HUDEP-2 (cell line): ENCODE results near the gene KCNIP3.
"Not testable (repeated sequence)": the region's sequence is repeated elsewhere in the genome, so short reads cannot be mapped to it uniquely, and the experiment has no call there.

Experiments
- DNase-seq, 76 experiments: peaks; one replicate each; lab custom pipeline; 2025; ENCODE audit not compliant: unreplicated experiment in 76 of 76; lab: John Stamatoyannopoulos, UW

The KCNIP3 gene

GRCh38 chr2:95399061-95399460 is 101.9 kb downstream of the KCNIP3 start:
- no peak for DNase-seq

DNA sequence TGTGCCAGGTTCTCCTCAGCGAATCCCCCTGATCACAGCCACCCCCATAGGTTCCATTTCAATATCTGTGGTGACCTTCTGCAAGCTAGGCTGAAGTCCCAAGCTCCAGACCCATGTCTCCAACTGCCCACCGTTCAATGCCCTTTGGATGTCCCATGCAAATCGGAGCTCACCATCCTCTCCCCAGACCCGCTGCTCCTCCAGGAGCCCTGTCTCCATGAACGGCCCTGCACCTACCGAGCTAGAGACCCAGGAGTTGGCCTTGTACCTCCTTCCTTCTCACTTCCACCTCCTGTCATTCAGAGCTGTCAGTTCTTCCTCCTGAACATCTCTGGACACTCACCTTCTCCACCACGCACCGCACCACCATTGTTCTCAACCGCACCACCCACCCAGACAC is 104.3 kb downstream of the KCNIP3 start:
- no peak for DNase-seq

DNA sequence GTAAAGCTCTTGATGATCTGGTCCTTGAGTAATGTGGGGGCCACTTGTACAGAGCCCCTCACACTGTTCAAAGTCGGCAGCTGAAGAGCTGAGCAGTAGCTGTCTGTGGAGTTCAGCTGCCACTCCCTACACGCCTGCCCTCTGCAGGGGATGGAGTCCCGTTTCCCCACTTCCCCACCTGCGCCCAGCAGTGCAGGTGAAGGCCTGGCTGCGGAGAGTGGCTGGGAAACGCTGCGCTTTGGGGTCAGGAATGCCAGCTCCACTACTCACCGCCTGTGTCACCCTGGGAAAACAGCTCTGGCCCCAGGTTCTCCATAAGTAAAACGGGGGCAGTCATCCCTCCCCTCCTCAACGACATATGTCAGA is 104.8 kb downstream of the KCNIP3 start:
- DNase-seq, result not testable (repeated sequence)

DNA sequence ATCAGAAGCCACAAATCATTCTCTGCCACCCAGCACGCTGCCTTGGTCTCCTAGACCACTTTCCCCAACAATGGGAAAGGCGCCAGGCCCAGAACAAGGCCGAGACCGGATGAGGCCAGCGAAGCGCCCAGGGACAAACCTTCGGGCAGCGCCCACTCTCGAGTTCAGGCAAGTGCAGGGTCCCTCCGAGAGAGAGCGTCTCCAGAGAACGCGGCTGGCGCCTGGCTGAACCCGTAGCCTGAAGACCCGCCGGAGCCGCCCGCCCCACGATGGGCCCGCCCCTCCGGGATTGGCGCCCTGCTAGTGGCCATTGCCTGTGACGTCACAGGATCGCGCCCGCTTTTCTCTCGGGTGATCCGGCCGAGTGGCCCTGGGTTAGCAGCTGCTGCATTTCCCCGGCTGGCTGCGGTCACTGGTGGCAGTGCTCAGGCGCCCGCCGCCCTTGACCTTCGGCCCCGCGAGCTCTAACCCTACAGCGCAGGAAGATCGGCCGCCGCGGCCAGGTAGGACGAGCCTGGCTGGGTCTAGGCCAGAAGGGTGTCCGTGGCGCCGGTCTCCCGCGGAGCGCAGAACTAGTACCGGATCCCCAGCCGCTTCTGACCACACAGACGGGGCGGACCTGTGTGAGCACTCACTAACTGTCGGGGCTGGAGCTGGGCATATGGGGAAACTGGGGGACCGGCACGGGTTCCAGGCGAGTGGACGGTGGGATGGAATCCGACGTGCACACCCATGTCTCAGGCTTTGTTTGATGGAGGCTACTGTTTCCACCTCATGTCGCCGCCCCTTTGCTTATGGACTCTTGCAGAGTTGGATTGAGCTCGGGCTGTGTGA is 105.4 kb downstream of the KCNIP3 start, which contains the start of gene FAHD2A:
TSS of gene FAHD2A (plus strand) at position 339 of the 834 bp plus-strand sequence. CDS start 2,851 bp downstream, outside the sequence.
- DNase-seq, result peak in 75 of 76 experiments; percentile 4 to 94 (median 82)

GRCh38 chr2:95403204-95403721 is 106.1 kb downstream of the KCNIP3 start:
- DNase-seq, result peak in 41 of 76 experiments; percentile 2 to 51 (median 24)

DNA sequence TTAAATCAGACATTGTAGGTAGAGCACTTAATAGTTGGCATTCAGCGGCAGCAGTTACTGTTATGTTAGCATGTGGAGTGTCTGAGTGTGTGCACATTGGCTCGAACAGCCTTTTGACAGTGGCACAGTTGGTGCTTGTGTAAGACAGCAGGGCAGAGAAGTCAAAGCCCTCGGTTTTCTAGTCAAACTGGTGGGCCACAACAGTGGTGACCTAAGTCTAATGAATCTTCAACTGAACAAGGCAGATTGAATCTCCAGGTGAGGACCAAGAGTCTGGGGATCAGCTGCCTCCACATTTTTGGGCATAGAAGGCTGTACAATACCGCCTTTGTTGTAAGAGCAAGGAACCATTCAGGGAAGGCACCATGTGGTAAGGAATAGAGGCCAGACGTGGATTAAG is 106.7 kb downstream of the KCNIP3 start:
- not testable (repeated sequence) for DNase-seq

DNA sequence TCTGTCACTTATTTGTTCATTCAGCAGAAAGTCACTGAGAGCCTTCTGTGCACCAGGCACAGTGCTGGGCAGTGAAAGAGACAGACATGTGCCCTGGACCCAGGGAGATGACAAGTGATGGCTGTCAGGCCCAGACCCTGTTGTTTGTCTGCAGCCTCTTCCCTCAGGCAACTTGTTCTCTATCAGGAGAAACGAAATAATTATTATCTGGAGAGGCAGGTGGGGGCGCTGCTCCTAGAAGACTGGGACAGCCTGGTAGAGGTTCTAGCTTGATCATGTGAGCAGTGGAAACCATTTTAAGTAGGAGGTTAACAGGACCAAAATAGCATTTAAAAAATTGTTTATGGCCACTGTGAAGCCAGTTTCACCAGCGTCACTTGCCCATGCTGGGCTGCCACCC is 107.5 kb downstream of the KCNIP3 start:
- DNase-seq, result peak in 5 of 76 experiments; percentile 1 to 9 (median 5)

GRCh38 chr2:95411239-95411638 is 114.1 kb downstream of the KCNIP3 start:
- DNase-seq, result not testable (repeated sequence)

DNA sequence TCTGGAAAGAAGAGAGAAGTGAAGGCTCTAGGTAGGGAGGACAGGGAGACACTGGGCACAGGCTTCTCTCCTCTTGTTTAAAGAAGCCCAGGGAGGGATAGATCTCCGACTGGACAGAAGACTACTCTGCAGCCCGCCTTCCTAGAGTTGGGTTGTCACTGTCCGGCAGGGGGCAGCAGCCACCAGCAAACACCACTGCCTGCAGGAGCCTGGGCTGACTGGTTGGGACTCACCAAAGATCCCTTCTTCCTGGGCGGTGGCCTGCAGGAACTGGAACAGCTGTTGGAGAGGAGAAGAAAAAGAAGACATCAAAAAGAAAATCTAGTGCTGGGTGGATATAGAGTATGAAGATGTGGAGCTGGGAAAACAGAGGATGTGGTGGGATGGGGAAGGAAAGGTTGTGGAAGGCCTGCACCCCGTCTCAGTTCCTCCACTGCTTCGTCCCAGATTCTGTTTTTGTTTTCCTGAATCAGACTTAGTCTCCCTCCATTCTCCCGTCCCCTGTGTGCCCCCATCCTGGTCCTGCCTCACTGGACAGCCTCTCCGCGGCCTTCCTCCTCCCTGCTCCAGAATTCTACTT is 117.0 kb downstream of the KCNIP3 start:
- peak in 59 of 76 experiments; percentile 3 to 72 (median 42) for DNase-seq

GRCh38 chr2:95415138-95415537 is 118.0 kb downstream of the KCNIP3 start:
- DNase-seq, result not testable (repeated sequence)

GRCh38 chr2:95415561-95415960 is 118.4 kb downstream of the KCNIP3 start:
- DNase-seq, result not testable (repeated sequence)

- not testable (repeated sequence) for DNase-seq
Observed at GRCh38 chr2:95427196-95427867, 130.2 kb downstream of the KCNIP3 start.

- not testable (repeated sequence) for DNase-seq
Observed at GRCh38 chr2:95429748-95430467, 132.8 kb downstream of the KCNIP3 start.

- not testable (repeated sequence) for DNase-seq
Observed at GRCh38 chr2:95433373-95433772, 136.2 kb downstream of the KCNIP3 start.

- not testable (repeated sequence) for DNase-seq
Observed at GRCh38 chr2:95433973-95434372, 136.8 kb downstream of the KCNIP3 start.

GRCh38 chr2:95434507-95435076 is 137.4 kb downstream of the KCNIP3 start:
- not testable (repeated sequence) for DNase-seq

- not testable (repeated sequence) for DNase-seq
Observed at GRCh38 chr2:95435162-95435871, 138.2 kb downstream of the KCNIP3 start.
